ENCODE measurements around the gene RYR1. TPM values are rescaled to one million over a fixed set of nuclear protein-coding genes. Genes with fewer than 3 reads are reported as not detected.
"Not testable (repeated sequence)": the region's sequence is repeated elsewhere in the genome, so short reads cannot be mapped to it uniquely, and the experiment has no call there.

The RYR1 gene
- total and polyA plus RNA-seq, 11 donors: 0.44 to 2.1 (median 0.86) TPM

DNA sequence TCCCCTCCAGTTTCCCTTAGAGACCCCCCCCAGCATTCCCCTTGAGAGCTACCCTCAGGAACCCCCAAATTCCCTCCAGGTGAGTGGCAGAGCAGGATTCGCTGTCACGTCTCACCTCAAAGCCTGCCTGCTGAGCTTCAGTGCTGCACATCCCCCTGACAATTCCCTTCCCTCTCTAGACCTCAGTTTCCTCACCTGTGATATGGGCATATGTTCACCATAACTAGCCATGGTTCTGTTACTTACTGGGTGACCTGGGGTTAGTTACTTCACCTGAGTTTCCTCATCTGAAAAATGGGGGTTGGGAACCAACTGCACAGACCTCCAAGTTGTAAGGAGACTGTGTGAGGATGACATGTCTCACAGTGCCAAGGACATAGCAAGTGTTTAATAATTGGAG lies 75.5 kb downstream of the RYR1 start:
- 91 to 94% (median 93%) methylated on average over 2 of the region's 2 CpGs for WGBS, 4 donors
- no peaks in the 10 kb centered on the region for H3K36me3 ChIP-seq
- ATAC-seq: no peak
- no peak overlapping the region for H3K27ac ChIP-seq
- intact Hi-C loops (cut with DNase I): no loop called here
- DNase-seq: peak in 1 of 5 donors; percentile 2
- TF ChIP-seq, protein P1, sequence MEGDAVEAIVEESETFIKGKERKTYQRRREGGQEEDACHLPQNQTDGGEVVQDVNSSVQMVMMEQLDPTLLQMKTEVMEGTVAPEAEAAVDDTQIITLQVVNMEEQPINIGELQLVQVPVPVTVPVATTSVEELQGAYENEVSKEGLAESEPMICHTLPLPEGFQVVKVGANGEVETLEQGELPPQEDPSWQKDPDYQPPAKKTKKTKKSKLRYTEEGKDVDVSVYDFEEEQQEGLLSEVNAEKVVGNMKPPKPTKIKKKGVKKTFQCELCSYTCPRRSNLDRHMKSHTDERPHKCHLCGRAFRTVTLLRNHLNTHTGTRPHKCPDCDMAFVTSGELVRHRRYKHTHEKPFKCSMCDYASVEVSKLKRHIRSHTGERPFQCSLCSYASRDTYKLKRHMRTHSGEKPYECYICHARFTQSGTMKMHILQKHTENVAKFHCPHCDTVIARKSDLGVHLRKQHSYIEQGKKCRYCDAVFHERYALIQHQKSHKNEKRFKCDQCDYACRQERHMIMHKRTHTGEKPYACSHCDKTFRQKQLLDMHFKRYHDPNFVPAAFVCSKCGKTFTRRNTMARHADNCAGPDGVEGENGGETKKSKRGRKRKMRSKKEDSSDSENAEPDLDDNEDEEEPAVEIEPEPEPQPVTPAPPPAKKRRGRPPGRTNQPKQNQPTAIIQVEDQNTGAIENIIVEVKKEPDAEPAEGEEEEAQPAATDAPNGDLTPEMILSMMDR (IDR thresholded peaks at IDR 0.05): no peak
- no peak for TF ChIP-seq POLR2A (IDR thresholded peaks at IDR 0.05)
- no peaks in the 10 kb centered on the region for H3K9me3 ChIP-seq
- H3K4me3 ChIP-seq: no peak overlapping the region
- no peaks in the 10 kb centered on the region for H3K4me1 ChIP-seq
- H3K27me3 ChIP-seq: peaks cover 0 to 14% (median 0%) of the 10 kb centered on the region in 9 donors

DNA sequence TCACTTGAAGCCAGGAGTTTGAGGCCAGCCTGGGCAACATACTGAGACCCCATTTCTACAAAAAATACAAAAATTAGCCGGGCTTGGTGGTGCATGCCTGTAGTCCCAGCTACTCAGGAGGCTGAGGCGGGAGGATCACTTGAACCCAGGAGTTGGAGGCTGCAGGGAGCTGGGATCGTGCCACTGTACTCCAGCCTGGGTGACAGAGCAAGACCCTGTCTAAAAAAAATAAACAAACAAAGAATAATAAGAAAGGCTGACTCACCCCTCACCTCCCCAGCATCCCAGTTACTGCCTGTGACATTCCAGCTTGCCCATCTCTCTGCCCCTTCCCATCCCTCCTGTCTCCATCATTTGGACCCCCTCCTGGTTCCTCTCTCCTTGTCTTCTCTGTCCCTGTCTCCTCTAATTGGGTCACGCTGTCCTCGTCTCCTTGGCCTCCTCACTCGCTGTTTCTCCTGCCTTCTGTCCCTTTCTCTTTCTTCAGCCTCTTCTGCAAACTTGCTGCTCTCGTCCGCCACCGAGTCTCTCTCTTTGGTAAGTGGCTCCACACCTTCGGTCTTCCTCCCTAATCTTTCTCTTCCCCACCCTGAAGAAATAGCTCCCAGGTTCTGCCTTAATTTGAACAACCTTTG lies 77.7 kb downstream of the RYR1 start:
- intact Hi-C loops (cut with DNase I): loop anchor here in 3 of 10 donors (10.0 kb wide), 2 partner anchors 106 to 424 kb away; partner anchors contain the start of genes FAM98C (in 2 of the 3), MRPS12 (in 1 of the 3) and SARS2 (in 1 of the 3)
- ATAC-seq (no peak), DNase-seq (peak in 1 of 5 donors; percentile 18)
- TF ChIP-seq, protein P1 (IDR thresholded peaks at IDR 0.05): no peak
- no peak for TF ChIP-seq POLR2A (IDR thresholded peaks at IDR 0.05)
- Histone ChIP-seq H3K4me3 (no peak overlapping the region), H3K36me3 (no peaks in the 10 kb centered on the region), H3K27me3 (peaks cover 0 to 11% (median 4%) of the 10 kb centered on the region in 9 donors), H3K4me1 (peaks cover 0 to 7% (median 1%) of the 10 kb centered on the region in 12 donors), H3K27ac (no peak overlapping the region), H3K9me3 (no peaks in the 10 kb centered on the region)
- 72 to 82% (median 79%) methylated on average over 10 of the region's 10 CpGs for WGBS, 4 donors

DNA sequence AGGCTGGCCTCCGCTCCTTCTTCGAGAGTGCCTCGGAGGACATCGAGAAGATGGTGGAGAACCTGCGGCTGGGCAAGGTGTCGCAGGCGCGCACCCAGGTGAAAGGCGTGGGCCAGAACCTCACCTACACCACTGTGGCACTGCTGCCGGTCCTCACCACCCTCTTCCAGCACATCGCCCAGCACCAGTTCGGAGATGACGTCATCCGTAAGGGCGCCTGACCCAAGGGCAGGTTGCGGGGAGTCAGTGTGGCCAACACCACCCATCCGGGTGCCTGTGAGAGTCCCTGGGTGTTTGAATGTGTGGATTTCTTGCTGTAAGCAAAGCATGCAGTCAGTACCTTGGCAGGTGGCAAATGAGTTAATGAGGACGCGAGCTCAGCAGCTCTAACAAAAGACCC lies 78.8 kb downstream of the RYR1 start:
- ATAC-seq (no peak), DNase-seq (peak in 1 of 5 donors; percentile 40)
- no peak overlapping the region for H3K4me3 ChIP-seq
- peaks cover 0 to 7% (median 1%) of the 10 kb centered on the region in 12 donors for H3K4me1 ChIP-seq
- intact Hi-C loops (cut with DNase I): loop anchor here in 3 of 10 donors (10.0 kb wide), 2 partner anchors 107 to 423 kb away; partner anchors contain the start of genes FAM98C (in 2 of the 3), MRPS12 (in 1 of the 3) and SARS2 (in 1 of the 3)
- no peak overlapping the region for H3K27ac ChIP-seq
- H3K9me3 ChIP-seq: no peaks in the 10 kb centered on the region
- H3K27me3 ChIP-seq: peaks cover 0 to 9% (median 4%) of the 10 kb centered on the region in 9 donors
- 87 to 95% (median 91%) methylated on average over 19 of the region's 19 CpGs for WGBS, 4 donors
- no peak for TF ChIP-seq POLR2A (IDR thresholded peaks at IDR 0.05)
- TF ChIP-seq, protein P1 (IDR thresholded peaks at IDR 0.05): no peak
- no peaks in the 10 kb centered on the region for H3K36me3 ChIP-seq

DNA sequence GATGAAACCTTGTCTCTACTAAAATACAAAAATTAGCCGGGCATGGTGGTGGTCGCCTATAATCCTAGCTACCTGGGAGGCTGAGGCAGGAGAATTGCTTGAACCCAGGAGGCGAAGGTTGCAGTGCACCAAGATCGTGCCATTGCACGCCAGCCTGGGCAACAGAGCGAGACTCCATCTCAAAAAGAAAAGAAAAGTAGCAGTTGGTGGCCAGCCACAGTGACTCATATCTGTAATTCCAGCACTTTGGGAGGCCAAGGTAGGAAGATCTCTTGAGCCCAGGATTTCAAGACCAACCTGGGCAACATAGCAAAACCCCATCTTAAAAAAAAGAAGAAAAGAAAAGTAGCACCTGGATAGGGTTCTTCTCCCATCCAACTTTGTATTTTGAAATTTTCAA lies 79.7 kb downstream of the RYR1 start:
- not testable (repeated sequence) for H3K27me3 ChIP-seq, H3K4me3 ChIP-seq, H3K36me3 ChIP-seq, H3K9me3 ChIP-seq, ATAC-seq, H3K4me1 ChIP-seq, H3K27ac ChIP-seq
- 82 to 93% (median 90%) methylated on average over 6 of the region's 6 CpGs for WGBS, 4 donors
- peak in 1 of 5 donors; percentile 20 for DNase-seq
- intact Hi-C loops (cut with DNase I): loop anchor here in 3 of 10 donors (10.0 kb wide), 2 partner anchors 108 to 422 kb away; partner anchors contain the start of genes FAM98C (in 2 of the 3), MRPS12 (in 1 of the 3) and SARS2 (in 1 of the 3)
